Measurements from ENCODE around the gene SLC6A19.

SLC6A19 gene

DNA sequence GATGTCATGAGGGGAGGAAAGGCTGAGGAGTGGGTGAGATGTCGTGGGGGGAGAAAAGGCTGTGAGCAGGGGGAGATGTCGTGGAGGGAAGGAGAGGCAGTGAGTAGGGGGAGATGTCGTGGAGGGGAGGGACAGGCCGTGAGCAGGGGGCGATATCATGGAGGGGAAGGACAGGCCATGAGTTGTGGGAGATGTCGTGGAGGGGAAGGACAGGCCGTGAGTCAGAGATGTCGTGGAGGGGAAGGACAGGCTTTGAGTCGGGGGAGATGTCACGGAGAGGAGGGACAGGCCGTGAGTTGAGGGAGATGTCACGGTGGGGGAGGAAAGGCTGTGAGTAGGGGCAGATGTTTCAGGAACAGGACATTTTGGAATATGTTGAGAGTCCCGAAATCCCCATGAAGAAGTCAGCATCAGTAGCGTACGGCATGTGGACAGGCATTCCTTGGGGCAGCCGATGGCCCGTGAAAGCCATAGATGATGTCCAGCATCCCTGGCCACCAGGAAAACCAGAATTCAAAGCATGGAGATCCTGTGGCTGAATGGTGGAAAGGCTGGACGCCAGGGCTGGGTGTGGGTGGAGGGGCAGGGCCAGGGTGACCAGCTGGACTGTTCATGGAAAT is 8.3 kb upstream of the SLC6A19 start:
- peaks cover 23% of the 10 kb centered on the region for H3K27me3 Mint-ChIP-seq
- H3K27ac Mint-ChIP-seq, result no peak overlapping the region
- no peaks in the 10 kb centered on the region for H3K4me1 Mint-ChIP-seq (ENCODE audit: low read depth)
- H3K9me3 Mint-ChIP-seq, result no peaks in the 10 kb centered on the region
- H3K4me3 Mint-ChIP-seq, result no peak overlapping the region
- H3K36me3 Mint-ChIP-seq (ENCODE audit: low read depth), result no peaks in the 10 kb centered on the region

DNA sequence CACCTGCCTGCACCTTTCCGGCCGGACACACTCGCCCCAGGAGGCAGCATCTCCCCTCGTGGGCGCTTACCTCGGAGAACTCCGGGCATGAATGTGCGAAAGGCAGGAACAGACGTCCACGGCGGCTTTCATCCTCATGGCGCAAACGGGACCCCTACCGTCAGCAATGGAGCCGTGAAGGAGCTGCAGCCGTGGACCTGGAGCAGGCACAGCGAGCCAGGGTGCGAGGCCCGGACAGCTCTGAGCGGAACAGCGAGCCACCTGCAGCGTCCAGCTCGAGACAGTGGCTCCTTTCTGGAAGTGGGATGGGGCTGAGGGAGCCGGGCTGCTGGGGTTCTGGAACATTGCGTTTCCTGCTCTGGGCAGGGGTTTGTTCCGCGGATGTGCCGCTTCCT is 7.8 kb upstream of the SLC6A19 start:
- no peaks in the 10 kb centered on the region for H3K36me3 Mint-ChIP-seq (ENCODE audit: low read depth)
- H3K27ac Mint-ChIP-seq, result no peak overlapping the region
- H3K27me3 Mint-ChIP-seq, result peaks cover 19% of the 10 kb centered on the region
- H3K4me3 Mint-ChIP-seq, result no peak overlapping the region
- H3K4me1 Mint-ChIP-seq (ENCODE audit: low read depth), result no peaks in the 10 kb centered on the region
- no peaks in the 10 kb centered on the region for H3K9me3 Mint-ChIP-seq

DNA sequence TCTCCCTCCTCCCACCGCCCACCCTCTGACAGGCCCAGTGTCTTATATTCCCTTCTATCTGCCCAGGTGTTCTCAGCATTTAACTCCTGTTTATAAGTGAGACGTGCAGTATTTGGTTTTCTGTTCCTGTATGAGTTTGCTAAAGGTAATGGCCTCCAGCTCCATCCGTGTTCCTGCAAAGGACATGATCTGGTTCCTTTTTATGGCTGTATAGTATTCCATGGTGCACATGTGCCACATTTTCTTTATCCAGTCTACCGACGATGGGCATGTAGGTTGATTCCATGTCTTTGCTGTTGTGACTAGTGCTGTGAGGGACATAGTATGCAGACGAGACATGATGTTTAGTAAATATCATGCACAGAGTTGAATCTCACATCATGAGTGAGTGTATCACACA is 7.0 kb upstream of the SLC6A19 start:
- no peaks in the 10 kb centered on the region for H3K36me3 Mint-ChIP-seq (ENCODE audit: low read depth)
- no peaks in the 10 kb centered on the region for H3K4me1 Mint-ChIP-seq (ENCODE audit: low read depth)
- H3K27ac Mint-ChIP-seq, result no peak overlapping the region
- H3K27me3 Mint-ChIP-seq, result peaks cover 14% of the 10 kb centered on the region
- H3K9me3 Mint-ChIP-seq, result no peaks in the 10 kb centered on the region
- H3K4me3 Mint-ChIP-seq, result no peak overlapping the region

DNA sequence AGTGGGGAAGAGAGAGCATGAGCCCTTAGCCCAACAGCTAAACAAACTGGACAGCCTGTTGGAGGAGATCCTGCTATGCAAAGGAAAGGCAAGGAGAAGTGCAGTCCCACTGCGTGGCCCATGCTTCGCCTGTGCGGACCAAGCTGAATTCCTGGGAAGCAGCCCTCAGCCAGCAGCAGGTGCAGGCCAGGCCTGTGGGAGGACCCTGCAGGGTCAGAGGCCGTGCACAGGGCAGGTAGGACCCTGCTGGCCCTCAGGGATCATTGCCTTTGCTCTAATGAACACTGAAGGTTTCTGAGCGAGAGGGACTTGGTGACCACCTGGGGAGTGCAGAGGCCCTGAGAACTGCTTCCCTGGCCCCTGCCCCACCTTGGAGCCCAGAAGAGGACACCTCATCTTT is 6.0 kb upstream of the SLC6A19 start:
- no peak overlapping the region for H3K27ac Mint-ChIP-seq
- H3K27me3 Mint-ChIP-seq, result peaks cover 9% of the 10 kb centered on the region
- no peak overlapping the region for H3K4me3 Mint-ChIP-seq
- H3K4me1 Mint-ChIP-seq (ENCODE audit: low read depth), result no peaks in the 10 kb centered on the region
- H3K9me3 Mint-ChIP-seq, result no peaks in the 10 kb centered on the region
- H3K36me3 Mint-ChIP-seq (ENCODE audit: low read depth), result no peaks in the 10 kb centered on the region

DNA sequence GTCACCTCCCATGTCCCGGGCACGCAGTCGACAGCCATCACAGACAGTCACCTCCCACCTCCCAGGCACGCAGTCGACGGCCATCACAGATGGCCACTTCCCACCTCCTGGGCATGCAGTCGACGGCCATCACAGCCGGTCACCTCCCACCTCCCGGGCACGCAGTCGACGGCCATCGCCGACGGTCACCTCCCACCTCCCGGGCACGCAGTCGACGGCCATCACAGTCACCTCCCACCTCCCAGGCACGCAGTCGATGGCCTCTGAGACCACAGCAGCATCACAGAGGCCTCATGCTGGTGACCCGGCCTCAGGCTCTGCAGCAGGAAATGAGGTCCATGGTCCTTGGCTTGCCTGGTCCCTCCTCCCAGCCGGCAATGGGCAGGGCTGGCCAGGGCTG is 5.5 kb upstream of the SLC6A19 start:
- Mint-ChIP-seq H3K4me1 (ENCODE audit: low read depth) (no peaks in the 10 kb centered on the region), H3K4me3 (no peak overlapping the region), H3K27ac (no peak overlapping the region), H3K36me3 (ENCODE audit: low read depth) (no peaks in the 10 kb centered on the region), H3K9me3 (no peaks in the 10 kb centered on the region), H3K27me3 (peaks cover 4% of the 10 kb centered on the region)

DNA sequence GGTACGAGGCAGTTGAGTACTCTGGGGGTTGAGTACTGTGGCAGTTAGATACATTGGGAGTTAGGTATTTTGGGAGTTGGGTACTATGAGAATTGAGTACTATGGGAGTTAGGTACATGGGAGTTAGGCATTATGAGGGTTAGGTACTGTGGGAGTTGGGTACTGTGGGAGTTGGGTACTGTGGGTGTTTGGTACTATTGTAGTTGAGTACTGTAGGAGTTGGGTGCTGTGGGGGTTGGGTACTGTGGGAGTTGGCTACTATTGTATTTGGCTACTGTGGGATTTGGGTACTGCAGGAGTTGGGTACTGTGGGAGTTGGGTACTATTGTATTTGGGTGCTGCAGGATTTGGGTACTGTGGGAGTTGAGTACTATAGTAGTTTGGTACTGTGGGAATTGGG is 4.8 kb upstream of the SLC6A19 start:
- Mint-ChIP-seq H3K36me3 (ENCODE audit: low read depth) (no peaks in the 10 kb centered on the region), H3K9me3 (no peaks in the 10 kb centered on the region), H3K4me3 (no peak overlapping the region), H3K27me3 (peaks cover 4% of the 10 kb centered on the region), H3K4me1 (ENCODE audit: low read depth) (no peaks in the 10 kb centered on the region), H3K27ac (no peak overlapping the region)

DNA sequence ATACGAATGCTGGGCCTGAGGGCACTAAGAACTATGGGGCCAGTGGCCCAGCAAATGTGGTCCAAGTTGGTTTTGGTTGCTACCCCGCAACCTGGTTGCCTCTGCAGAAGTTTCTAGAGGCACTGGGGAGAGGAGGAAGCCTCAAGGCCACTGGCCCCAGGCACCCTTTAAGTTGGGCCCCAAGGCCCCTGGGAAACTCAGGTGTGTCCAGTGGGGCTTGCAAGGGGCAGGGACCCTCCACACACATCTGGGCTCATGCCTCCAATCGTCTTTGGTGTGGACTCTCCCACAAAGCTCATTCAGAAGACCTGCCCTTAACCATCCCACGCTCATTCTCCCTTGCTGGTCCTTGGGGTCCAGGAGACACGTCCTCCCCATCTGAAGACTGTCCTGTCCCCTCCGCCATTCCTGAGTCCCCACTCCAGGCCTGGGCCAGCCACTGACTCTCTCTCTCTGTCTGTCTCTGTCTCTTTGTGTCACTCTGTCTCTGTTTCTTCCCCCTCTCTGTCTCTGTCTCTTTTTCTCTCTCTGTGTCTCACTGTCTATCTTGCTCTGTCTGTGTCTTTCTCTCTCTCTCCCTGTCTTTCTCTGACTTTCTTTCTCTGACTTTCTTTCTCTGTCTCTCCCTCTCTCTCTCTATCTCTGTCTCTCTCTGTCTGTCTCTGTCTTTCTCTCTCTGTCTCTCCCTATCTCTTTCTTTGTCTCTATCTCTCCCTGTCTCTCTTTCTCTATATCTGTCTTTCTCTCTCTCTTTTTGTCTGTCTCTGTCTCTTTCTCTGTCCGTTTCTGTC is 3.3 kb upstream of the SLC6A19 start:
- Mint-ChIP-seq H3K36me3 (ENCODE audit: low read depth) (no peaks in the 10 kb centered on the region), H3K9me3 (no peaks in the 10 kb centered on the region), H3K4me1 (ENCODE audit: low read depth) (no peaks in the 10 kb centered on the region), H3K4me3 (no peak overlapping the region), H3K27me3 (peaks cover 4% of the 10 kb centered on the region), H3K27ac (no peak overlapping the region)

DNA sequence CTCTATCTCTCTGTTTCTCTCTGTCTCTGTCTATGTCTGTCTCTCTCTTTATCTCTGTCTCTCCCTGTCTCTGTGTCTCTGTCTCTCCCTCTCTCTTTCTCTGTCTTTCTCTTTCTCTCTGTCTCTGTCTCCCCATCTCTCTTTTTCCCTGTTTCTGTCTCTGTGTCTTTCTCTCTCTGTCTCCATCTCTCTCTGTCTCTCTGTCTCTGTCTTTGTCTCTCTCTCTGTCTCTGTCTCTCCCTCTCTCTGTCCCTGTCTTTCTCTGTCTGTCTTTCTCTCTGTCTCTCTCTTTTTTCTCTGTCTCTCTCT is 2.1 kb upstream of the SLC6A19 start:
- H3K27ac Mint-ChIP-seq, result no peak overlapping the region
- no peaks in the 10 kb centered on the region for H3K36me3 Mint-ChIP-seq (ENCODE audit: low read depth)
- no peaks in the 10 kb centered on the region for H3K9me3 Mint-ChIP-seq
- no peak overlapping the region for H3K4me3 Mint-ChIP-seq
- H3K4me1 Mint-ChIP-seq (ENCODE audit: low read depth), result no peaks in the 10 kb centered on the region
- H3K27me3 Mint-ChIP-seq, result peaks cover 3% of the 10 kb centered on the region

DNA sequence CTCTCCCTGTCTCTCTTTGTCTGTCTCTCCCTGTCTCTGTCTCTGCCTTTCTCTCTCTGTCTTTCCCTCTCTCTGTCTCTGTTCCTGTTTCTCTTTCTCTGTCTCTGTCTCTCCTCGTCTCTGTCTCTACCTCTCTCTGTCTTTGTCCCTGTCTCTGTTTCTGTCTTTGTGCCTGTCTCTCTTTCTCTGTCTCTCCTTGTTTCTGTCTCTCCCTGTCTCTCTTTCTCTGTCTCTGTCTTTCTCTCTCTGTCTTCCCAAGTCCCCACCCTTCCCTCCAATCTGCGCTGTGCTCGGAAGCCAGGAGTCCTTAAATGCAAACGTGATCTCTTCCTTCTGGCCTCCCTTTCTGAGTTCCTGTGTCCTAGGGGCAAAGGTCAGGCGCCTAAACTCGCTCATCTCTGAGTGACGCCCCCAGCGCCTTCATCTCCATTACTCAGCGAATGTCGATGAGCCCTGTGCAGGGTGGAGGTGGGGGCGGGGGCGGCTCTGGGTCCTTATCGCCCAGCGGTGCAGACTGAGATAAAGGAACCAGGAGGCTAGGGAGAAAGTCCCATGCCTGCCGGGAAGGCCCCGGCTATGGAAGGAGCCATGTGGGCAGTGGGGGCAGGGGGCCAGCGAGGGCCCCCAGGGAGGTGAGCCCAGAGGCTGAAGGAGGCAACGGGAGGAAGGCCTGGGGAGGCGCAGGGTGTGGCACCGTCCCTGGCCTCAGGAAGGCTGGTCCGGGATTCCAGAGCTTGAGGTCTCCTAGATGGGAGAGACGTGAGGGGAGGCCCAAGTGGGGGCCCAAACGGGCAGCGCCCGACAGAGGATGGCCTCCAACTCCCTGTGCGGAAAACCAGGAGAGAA is 1.5 kb upstream of the SLC6A19 start:
- no peaks in the 10 kb centered on the region for H3K27me3 Mint-ChIP-seq
- H3K9me3 Mint-ChIP-seq, result no peaks in the 10 kb centered on the region
- no peak overlapping the region for H3K4me3 Mint-ChIP-seq
- no peaks in the 10 kb centered on the region for H3K36me3 Mint-ChIP-seq (ENCODE audit: low read depth)
- H3K4me1 Mint-ChIP-seq (ENCODE audit: low read depth), result no peaks in the 10 kb centered on the region
- H3K27ac Mint-ChIP-seq, result no peak overlapping the region

DNA sequence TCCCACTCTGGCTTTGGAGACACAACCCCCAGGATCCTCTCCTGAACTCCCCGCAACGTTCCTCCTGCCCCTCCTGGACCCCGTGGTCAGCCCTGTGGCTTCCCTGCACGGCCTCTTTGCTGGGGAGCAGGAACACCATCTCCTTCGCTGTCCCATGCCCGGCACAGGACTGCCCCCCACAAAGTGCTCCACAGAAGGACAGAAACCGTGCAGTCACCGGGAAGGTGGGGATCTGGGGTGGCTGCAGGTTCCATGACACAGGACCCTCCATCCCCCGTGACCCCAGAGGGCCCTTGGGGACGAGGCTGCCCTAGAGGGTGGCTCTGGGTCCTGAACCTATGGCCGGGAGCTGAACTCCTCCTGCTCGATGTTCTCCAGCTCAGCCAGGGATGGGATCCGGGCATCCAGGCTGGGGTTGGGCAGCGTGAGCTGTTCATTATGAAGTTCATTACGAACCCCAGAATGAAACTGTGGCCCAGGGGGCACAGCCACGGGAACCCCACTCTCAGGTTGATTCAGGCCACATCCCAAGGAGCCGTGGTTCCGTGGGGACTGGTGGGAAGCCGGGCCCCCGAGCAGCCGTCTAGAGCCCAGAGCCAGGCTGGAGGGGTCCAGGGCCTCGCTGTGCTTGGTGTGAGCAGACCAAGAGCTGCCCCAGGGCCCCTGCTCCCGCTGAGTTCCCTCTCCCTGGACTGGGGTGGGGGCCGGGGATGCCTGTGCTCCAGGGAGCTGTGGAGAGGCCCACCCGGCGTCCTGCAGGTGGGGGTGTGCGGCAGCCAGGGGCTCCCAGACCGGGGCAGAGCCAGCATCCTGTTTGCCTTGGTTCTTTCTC is 684 bp upstream of the SLC6A19 start:
- H3K36me3 Mint-ChIP-seq (ENCODE audit: low read depth), result no peaks in the 10 kb centered on the region
- H3K27me3 Mint-ChIP-seq, result no peaks in the 10 kb centered on the region
- H3K4me3 Mint-ChIP-seq, result no peak overlapping the region
- no peaks in the 10 kb centered on the region for H3K4me1 Mint-ChIP-seq (ENCODE audit: low read depth)
- H3K27ac Mint-ChIP-seq, result no peak overlapping the region
- no peaks in the 10 kb centered on the region for H3K9me3 Mint-ChIP-seq

DNA sequence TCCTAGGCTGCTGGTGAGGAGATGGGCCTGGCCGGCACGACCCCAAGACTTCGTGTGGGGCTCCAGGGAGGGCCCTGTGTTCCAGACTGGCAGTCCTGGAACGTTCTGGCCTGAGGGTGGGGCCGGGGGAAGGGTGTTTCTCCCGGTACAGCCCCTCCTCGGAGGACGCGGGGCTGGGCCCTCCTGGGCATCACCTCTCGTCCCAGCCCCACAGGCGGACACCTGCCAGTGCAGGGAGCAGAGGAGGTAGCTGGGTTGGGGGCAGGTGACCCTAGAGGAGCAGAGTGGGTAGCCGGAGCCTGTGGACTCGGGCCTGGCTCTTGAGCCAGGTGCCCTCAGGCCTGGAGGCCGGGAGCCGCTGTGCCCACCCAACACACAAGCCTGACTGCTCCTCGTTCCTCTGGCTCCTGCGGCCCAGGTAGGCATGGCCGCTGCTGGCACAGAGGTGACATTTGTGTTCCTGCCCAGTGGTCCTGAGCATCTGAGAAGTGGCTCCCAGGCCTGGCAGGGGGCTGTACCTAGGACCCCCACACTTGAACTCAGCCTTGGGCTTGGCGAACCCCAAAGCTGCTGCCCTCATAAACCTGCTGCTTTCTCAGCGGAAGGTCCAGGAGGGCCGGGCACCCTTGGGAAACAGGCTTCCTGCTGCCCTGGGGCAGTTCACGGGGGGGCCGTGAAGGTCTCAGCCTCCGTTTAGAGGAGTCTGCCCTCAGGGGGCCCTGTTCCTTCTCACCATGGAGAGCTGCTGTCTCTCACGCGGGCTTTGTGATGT is 817 bp downstream of the SLC6A19 start:
- no peaks in the 10 kb centered on the region for H3K9me3 Mint-ChIP-seq

DNA sequence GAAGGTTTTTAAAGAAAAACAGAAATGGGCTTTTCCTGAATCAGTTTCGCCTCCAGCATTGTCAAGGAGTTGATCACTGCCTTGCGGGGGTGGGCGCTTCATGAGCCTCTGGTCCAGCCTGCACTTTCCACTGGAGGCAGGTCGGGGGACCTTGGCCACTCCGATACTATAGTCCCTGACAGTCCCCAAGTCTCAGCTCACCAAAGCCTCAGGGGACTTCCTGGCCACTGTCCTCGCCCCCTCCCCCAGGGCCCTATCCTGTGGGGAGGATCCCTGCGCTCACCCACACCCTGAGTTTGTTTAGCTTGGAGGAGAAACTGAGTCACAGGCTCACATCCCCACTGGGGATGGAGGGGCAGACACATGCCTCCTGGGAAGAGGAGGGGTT is 1.4 kb downstream of the SLC6A19 start:
- no peaks in the 10 kb centered on the region for H3K9me3 Mint-ChIP-seq
- no peaks in the 10 kb centered on the region for H3K4me1 Mint-ChIP-seq (ENCODE audit: low read depth)
- no peak overlapping the region for H3K4me3 Mint-ChIP-seq
- H3K27me3 Mint-ChIP-seq, result peaks cover 4% of the 10 kb centered on the region
- H3K27ac Mint-ChIP-seq, result no peak overlapping the region
- H3K36me3 Mint-ChIP-seq (ENCODE audit: low read depth), result no peaks in the 10 kb centered on the region

More for the DNA sequence above, 817 bp downstream of the SLC6A19 start:
- Mint-ChIP-seq H3K27ac (no peak overlapping the region), H3K4me1 (ENCODE audit: low read depth) (no peaks in the 10 kb centered on the region), H3K4me3 (no peak overlapping the region), H3K27me3 (peaks cover 4% of the 10 kb centered on the region), H3K36me3 (ENCODE audit: low read depth) (no peaks in the 10 kb centered on the region)

DNA sequence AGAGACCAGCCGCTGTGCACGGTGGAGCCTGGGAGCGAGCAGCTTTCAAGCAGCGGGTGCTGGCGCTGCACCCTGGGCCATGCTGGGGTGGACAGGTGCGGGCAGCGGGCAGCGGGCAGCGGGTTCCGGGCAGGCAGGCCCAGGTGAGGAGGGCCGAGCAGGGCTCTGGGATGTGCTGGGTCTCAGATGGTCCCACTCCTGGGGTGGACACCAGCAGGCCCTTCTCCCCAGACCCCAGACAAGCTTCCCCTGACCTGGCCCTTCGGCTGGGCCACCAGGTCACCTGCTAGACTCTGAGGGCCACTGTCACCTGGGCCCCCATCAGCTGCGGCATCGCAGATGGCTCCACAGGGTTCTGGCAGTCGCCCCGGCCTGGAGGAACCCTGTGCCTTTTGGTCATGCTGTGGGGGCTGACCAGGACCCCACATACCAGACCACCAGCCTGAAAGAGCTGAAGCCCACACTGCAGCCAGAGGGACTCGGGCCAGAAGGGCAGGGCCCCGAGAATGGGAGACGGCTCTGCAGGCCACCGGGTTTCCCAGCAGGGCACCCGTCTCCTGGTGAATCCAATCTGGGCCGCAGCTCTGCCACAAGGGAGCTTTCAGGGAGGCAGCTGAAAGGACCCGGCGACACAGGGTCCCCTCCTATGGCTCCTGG is 2.0 kb downstream of the SLC6A19 start:
- Mint-ChIP-seq H3K4me1 (ENCODE audit: low read depth) (no peaks in the 10 kb centered on the region), H3K9me3 (no peaks in the 10 kb centered on the region), H3K27ac (no peak overlapping the region), H3K27me3 (peaks cover 4% of the 10 kb centered on the region), H3K36me3 (ENCODE audit: low read depth) (no peaks in the 10 kb centered on the region), H3K4me3 (no peak overlapping the region)

Data from stimulated activated naive CD8-positive, alpha-beta T cell treated with anti-CD3 and anti-CD28 coated beads, Interleukin-15, Interleukin-2, amounts not matched to agents 100 ng/mL and 50 ng/mL, for 24 hours (primary cell).